GM18867 (cell line): Measurements from ENCODE around the gene VWA2.

Experiments used
- ATAC-seq: cut with Tn5 transposase; IDR thresholded peaks from one replicate; pipeline ENCODE4 v1.9.1; 2021; ENCODE audit warnings: mild to moderate bottlenecking, moderate library complexity; ENCODE audit not compliant: unreplicated experiment

VWA2 gene

GRCh38 chr10:114337510-114338462, 98.7 kb downstream of the VWA2 start:
- ATAC-seq = no peak

- no peak for ATAC-seq
These were observed 101.8 kb downstream of the VWA2 start for GRCh38 chr10:114340816-114341215.
